GM18519 (cell line): ENCODE results near the gene SLC12A4.

Source experiments
- ATAC-seq: cut with Tn5 transposase; IDR thresholded peaks from one replicate; pipeline ENCODE4 v1.9.1; 2021; ENCODE audit warnings: mild to moderate bottlenecking, moderate library complexity; ENCODE audit not compliant: unreplicated experiment, low FRiP score

The SLC12A4 gene

GRCh38 chr16:67965668-67966548 is 2.5 kb downstream of the SLC12A4 start:
- no peak for ATAC-seq

- no peak for ATAC-seq
Observed at GRCh38 chr16:67964477-67965131, 3.8 kb downstream of the SLC12A4 start.

- no peak for ATAC-seq
Observed at GRCh38 chr16:67963662-67964321, 4.6 kb downstream of the SLC12A4 start.

GRCh38 chr16:67963292-67963661 is 5.2 kb downstream of the SLC12A4 start:
- ATAC-seq, result no peak

- no peak for ATAC-seq
Observed at GRCh38 chr16:67962135-67962534, 6.3 kb downstream of the SLC12A4 start.

GRCh38 chr16:67961551-67961957 is 6.9 kb downstream of the SLC12A4 start:
- ATAC-seq, result no peak

GRCh38 chr16:67959536-67960329 is 8.7 kb downstream of the SLC12A4 start:
- no peak for ATAC-seq

GRCh38 chr16:67957622-67958021 is 10.8 kb downstream of the SLC12A4 start:
- ATAC-seq, result no peak

GRCh38 chr16:67954421-67955196 is 13.8 kb downstream of the SLC12A4 start:
- ATAC-seq, result no peak

GRCh38 chr16:67953641-67954375 is 14.6 kb downstream of the SLC12A4 start:
- no peak for ATAC-seq

GRCh38 chr16:67951485-67951884 is 17.0 kb downstream of the SLC12A4 start:
- ATAC-seq, result no peak

GRCh38 chr16:67950335-67950843 is 18.0 kb downstream of the SLC12A4 start:
- ATAC-seq, result no peak

GRCh38 chr16:67949645-67950044 is 18.8 kb downstream of the SLC12A4 start:
- ATAC-seq, result no peak

- no peak for ATAC-seq
Observed at GRCh38 chr16:67948015-67948414, 20.4 kb downstream of the SLC12A4 start.

- no peak for ATAC-seq
Observed at GRCh38 chr16:67946966-67947558, 21.4 kb downstream of the SLC12A4 start.

GRCh38 chr16:67946128-67946569 is 22.3 kb downstream of the SLC12A4 start:
- ATAC-seq, result no peak

- ATAC-seq, result no peak
Observed at GRCh38 chr16:67945392-67945933, 23.0 kb downstream of the SLC12A4 start.

- no peak for ATAC-seq
Observed at GRCh38 chr16:67944690-67945391, 23.6 kb downstream of the SLC12A4 start.
